Measurements from ENCODE around the gene AUTS2.

The AUTS2 gene

GRCh38 chr7:70415179-70415972 is 817.1 kb downstream of the AUTS2 start:
- no peak for DNase-seq

- DNase-seq = no peak
Measured at GRCh38 chr7:70416347-70416985, 818.2 kb downstream of the AUTS2 start.

GRCh38 chr7:70416986-70417655 is 818.8 kb downstream of the AUTS2 start:
- no peak for DNase-seq

- no peak for DNase-seq
Measured at GRCh38 chr7:70419526-70420380, 821.5 kb downstream of the AUTS2 start.

- no peak for DNase-seq
Measured at GRCh38 chr7:70420381-70420662, 822.0 kb downstream of the AUTS2 start.

GRCh38 chr7:70421319-70421718 is 823.0 kb downstream of the AUTS2 start:
- DNase-seq = no peak

- no peak for DNase-seq
Measured at GRCh38 chr7:70426249-70426880, 828.1 kb downstream of the AUTS2 start.

GRCh38 chr7:70432567-70433001 is 834.3 kb downstream of the AUTS2 start:
- DNase-seq = no peak

GRCh38 chr7:70434376-70434775 is 836.1 kb downstream of the AUTS2 start:
- DNase-seq = no peak

- no peak for DNase-seq
Measured at GRCh38 chr7:70434821-70435220, 836.5 kb downstream of the AUTS2 start.

- no peak for DNase-seq
Measured at GRCh38 chr7:70435634-70436033, 837.4 kb downstream of the AUTS2 start.

- DNase-seq = no peak
Measured at GRCh38 chr7:70436790-70437350, 838.6 kb downstream of the AUTS2 start.

GRCh38 chr7:70439651-70440050 is 841.4 kb downstream of the AUTS2 start:
- no peak for DNase-seq

GRCh38 chr7:70446448-70447143 is 848.3 kb downstream of the AUTS2 start:
- no peak for DNase-seq

- no peak for DNase-seq
Measured at GRCh38 chr7:70448312-70448906, 850.1 kb downstream of the AUTS2 start.

GRCh38 chr7:70450731-70451130 is 852.5 kb downstream of the AUTS2 start:
- DNase-seq = no peak

- DNase-seq = no peak
Measured at GRCh38 chr7:70455925-70456324, 857.6 kb downstream of the AUTS2 start.

- DNase-seq = no peak
Measured at GRCh38 chr7:70456719-70457118, 858.4 kb downstream of the AUTS2 start.

GRCh38 chr7:70457482-70457881 is 859.2 kb downstream of the AUTS2 start:
- no peak for DNase-seq

- no peak for DNase-seq
Measured at GRCh38 chr7:70457883-70458680, 859.8 kb downstream of the AUTS2 start.

Measured in stimulated activated CD4-positive, alpha-beta T cell treated with anti-CD3 and anti-CD28 coated beads, Interleukin-4, amount 100 ng/mL, for 1 hour (primary cell).